ENCODE measurements around the gene KCP.

Gene KCP

DNA sequence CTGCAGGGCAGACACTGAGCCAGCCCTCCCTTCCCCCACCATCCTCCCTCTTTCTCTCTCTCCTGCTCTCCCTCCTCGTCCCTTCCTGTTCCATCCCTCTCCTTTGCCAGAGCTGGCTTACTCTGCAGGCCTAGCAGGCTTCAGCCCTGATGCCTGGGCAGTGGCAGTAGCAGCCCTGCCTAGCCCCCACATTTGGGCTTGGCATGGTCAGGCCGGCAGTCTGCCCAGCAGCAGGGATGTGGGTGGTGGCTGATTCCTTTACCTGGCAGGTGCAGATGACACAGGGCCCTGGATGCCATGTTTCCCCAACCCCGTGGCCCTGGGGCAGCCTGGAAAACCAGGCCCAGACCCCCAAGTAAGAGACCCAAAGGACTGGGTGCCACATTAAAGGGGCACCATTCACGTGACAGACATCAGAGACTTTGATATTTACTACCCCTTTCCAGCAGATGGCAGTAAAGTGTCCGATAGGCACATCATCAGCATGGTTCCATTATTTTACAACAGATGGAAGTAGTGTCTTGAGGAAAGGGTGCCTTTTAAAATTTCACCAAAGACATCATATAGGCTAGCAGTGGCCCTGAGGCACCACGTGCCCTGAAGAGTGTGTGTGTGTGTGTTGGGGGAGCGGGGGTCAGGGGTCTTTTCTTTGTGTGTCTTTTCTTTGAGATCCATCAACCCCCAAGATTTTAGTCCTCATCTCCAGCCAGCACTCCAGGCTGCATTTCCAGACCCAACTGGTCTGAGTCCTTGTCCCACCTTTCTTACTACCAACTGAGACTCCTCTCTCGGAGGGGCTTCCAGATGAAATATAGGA, 5.9 kb downstream of the KCP start:
- no peak for DNase-seq

DNA sequence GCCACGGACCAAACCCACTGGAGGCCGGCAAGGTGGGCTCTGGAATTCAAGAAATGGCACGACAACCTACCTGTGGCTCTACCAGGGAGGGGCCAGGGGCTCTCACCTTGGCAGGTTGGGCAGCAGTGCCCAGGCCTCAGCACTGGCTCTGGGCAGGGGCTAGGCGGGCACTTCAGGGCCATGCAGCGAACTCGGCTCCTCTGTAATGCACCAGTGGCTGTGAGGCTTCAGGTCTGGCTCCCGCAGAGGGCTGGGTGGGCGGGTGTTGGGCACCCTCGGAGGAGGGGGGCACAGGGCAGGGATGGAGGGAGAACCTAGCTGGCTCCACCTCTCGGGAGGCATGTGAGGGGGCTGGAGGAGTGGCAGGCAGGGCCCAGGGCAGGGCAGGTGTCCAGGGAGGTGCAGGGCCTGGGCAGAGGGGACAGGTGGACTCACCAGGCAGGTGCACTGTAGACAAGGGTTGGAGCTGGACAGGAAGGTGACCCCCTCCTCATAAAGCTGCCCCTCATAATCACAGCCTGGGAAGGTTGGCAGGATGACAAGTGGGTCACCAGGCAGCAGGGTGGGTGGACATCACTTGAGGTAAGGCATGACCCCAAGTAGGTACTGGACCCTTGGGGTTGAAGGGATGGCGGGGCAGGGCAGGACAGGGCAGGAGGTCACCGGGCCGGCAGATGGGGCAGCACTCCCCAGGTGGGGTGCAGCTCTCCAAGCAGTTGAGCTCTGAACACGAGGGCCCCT, 6.7 kb downstream of the KCP start:
- no peak for DNase-seq

DNA sequence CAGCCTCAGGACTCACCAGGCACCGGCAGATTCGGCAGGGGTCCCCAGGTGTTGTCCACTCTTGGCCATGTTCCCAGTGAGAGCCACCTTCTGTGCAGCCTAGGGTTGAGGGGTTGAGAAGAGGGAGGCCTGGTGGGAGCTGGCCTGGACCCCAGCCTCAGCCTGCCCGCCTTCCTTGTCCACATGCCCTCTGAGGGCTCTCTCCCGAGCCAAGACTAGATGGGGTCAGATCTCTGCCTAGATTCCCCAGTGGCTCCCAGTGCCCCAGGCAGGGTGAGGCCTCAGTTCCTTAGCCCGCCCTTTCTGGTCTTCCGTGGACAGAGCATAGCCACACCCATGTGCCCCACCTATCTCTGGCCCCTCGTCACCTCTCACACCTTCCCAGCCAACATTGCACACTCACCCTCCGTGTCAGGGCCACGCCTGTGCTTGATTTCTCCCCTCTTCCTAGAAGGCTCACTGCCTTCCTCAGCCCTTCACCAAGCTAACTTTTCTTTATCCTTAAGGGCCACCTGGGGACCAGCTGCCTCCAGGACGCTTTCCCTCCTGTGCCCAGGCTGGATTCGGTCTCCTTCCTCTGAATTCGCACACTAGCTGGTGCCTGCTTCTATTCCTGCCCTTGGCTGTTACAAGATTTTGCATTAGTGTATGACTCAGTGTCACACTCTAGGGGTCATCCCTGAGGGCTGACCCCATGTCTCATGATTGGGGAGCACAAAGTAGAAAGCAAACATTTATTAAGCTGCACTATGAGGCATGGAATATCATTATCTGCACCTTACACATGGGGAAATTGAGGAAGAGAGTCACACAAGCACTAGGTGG, 7.5 kb downstream of the KCP start:
- DNase-seq: no peak

DNA sequence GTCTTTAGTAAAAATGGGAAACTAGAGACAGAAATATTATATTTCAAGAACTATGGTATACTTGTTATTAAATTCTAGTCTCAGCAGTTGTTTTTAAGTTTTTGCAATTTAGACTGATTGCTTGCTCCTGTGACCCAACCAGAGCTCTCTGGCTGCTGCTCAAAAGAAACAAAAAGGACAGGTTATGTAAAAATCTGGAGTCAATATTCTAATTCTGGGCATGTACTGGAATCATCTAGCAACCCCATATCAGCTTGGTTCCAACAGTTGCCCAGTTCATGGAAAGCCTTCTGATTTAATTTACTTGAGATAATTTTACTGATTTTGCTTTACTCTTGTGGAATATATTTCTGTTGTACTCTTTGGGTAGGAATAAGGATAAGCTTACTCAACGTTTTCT, 10.3 kb downstream of the KCP start:
- no peak for DNase-seq

DNA sequence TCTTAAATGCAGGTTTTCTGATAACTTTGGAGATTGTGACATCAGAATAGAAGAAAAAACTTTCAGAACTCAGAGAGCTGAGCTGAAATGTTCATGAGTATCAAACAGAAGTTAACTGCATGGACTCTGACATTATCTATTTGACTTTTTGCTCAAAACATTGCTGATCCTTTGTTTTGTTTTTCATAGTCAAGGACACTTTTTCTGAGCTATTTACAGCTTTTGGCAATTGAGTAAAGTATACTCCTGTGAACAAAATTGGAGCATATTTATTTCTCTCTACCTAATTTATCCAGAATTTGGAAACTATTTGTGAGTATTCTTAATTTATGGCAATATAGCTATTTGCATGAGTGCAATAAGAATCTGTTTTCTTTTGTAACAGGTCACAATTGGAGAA, 11.1 kb downstream of the KCP start:
- DNase-seq: no peak

DNA sequence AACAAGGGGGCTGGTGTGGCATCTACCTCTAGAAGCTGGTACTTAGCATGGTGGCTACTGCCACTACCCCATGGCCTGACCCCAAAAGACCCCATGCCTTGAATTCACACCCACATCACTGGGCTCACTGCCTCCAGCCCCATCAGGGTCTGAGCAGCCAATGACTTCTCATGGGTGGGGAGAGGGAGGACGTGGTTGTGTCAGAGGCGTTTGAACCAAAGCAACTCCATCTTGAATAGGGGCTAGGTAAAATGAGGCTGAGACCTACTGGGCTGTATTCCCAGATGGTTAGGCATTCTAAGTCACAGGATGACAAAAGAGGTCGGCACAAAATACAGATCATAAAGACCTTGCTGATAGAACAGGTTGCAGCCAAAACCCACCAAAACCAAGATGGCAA, 15.2 kb downstream of the KCP start:
- no peak for DNase-seq

DNA sequence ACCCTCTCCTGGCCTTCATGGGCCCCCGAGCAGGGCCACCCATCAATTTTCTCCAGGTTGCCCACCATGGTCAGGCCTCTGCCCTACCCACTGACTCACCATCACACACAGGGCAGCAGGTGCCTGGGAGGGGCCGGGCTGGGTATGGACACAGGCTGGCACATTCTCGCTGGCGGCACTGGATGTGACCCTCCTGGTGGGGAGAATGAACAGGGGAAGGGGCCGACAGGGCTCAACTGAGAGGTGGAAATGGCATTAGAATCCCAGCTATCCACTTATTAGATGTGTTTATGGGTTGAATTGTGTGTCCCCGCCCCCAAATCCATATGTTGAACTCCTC, 16.4 kb downstream of the KCP start:
- no peak for DNase-seq

DNA sequence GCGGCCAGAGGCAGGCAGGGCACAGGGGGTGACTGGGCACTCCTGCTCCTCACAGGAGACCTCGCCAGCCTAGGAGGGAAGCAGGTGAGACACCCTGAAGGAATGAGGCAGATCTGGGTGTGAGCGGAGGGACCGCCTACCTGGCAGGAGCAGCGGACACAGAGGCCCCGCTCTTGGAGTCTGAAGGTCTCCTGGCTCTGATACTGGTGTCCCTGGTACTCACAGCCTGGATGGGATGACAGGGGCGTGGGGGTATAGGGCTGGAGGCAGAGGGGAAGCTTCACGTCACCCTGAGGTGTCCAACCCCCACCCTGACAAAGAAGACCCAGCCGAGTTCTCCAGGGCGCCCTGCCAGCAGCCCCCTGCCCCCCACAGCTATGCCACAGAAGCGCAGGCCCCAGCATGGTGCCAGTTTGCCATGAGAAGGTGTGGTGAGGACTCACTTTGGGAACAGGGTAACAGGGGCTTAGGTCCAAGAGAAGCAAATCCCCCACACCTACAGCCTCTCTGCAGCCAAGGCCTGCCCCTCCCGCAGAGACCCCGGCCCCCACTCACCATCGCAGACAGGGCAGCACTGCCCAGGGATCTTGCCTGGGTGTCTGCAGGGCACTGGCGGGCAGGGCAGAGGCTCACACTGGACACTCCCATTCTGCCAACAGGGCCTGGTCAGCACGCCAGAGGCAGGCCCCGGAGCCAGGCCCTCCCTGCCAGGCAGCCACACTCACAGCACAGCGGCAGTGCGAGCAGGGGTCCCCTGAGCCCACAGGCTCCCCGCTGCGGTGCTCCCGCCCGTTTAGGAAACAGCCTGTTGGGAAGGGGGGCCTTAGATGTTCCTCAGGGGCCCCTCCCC, 17.0 kb downstream of the KCP start:
- no peak for DNase-seq

DNA sequence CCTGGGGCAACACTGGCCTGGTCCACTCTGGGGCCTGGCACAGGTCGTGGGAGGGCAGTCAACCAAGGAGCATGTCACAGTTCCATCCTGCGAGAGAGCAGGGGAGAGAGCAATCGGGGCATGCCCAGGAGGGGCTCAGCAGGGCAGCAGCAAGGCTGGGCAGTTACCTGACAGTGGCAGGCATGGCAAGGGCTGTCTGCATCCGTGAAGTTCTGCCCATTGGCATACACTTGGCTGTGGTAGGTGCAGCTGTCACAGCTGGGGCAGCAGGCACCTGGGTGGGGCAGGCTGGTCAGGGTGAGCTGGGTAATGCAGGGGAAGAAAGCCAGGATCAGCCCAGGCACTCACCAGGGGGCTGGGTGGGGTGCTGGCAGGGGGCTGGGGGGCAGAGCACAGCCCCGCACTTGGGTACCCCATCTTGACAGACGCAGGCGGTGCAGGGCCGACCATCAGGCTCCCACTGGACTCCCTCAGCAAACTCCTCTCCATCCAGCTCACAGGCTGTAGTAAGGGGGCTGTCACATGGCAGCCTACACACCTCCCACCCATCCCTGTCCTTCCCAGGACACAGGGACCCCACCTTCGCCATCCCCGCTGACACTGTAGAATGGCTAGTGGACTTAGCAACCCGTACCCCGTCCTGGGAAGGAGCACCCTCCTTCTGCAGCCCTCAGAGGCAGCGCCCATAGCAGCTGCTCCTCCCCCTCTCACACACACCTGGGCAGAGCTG, 17.8 kb downstream of the KCP start:
- no peak for DNase-seq

DNA sequence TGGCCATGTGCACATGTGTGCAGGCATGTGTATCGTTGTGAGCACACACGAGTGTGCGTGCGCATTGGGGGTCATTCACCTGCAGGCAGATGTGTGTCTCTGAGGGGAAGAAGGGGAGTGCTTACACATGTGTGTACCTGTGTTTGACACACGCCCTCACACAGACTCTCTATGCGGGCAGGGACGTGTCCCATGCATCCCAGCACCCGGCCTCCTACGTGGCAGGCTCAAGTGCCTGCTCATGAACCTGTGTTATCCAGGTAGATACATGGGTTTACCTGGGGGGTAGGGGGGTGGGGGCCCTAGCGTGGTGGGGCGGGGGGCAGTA, 18.6 kb downstream of the KCP start:
- no peak for DNase-seq

DNA sequence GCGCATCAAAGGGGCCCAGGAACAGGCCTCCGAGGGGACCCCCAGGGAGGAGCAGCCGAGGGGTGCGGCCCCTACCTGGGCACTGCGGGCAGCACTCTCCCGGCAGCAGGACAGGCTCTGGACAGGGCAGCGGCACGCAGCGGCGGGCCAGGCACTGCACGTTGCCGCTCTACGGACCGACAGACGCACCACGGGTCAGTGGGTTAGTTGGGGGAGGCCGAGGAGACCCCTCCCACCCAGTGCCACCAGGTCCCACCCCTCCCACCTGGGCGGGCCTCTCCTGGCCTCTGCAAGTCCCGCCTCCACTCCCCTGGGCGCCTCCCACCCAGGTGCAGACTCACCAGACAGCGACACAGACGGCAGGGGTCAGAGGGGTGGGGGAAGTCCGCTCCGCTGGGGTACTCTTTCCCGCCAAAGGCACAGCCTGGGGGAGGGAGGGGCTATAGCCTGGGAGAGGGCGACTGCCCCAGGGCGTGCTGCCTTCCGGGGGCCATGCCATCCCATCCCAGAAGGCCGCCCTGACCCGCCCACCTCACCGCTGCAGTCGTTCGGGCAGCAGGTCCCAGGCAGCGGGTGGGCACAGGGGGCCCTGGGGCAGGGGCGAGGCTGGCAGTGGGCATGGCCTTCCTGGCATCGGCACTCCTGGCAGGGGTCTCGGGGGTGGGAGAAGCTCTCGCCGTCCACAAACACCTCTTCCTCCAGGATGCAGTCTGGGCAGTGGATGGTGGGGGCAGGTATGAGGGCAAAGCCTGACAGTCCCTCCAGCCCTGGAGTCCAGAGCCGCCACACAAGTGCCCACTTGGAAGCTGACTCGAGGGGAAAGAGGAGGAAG, 19.2 kb downstream of the KCP start:
- no peak for DNase-seq

DNA sequence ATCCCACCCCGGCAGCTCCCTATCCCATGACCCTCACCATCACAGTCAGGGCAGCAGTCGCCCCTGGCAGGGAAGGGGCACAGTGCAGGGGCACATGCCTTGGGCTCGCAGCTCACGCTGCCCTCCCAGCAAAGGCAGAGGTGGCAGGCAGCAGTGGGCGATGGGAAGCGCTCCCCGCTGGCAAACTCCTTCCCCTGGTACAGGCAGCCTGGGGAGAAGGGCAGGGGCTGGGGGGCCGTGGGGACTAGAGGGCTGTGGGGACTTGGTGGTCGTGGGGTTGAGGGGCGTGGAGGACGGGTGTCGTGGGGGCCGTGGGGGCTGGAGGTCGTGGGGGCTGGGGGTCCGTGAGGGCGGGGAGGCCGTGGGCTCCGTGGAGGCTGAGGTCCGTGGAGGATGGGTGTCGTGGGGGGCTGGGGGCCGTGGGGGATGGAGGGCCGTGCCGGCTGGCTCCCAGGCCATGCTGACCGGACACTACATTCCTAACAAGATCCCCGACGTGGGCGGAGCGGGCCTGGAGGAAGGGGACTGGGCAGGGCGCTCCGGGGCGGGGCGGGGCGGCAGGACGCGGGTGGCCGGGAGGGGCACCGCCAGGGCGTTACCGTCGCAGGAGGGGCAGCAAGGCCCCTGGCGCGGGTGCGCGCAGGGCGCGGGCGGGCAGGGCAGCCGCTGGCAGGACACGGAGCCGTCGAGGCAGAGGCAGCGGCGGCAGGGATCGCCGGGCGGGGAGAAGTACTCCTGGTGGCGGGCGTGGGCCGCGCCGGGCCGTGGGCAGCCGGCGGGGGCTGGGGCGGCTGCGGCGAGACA, 20.0 kb downstream of the KCP start:
- no peak for DNase-seq

DNA sequence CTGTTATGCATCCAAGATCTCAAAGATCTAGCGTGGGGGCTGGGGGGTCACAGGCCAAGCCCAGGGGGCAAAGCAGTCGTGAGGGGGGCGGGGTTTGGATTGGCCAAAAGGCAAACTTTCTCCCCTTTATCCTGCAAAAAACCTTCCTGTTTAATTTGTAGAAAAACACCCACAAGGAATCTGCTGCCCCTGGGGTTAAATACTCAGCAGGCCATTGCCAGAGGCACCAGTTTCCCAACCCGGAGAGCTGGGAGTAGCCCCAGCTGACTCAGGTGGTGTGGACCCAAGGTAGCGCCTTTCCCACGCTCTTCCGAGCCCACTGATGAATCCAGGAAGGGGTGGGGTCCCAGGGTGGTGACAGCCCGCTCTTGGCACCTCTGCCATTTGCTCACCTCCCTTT, 21.4 kb downstream of the KCP start:
- DNase-seq: no peak

DNA sequence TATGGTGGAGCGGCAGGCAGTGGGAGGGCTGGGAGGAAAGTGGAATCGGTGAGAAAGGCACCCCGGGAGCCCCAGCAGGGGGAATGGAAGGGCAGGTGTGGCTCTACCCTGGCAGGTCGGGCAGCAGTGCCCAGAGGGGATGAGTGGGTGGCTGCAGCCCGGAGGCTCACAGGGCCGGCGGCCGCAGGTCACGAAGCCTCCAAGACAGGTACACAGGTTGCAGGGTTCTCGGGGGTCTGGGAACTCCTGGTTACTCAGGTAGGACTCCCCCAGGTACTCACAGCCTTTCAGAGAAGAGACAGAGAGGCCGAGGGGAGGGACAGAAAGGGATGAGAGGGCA, 21.8 kb downstream of the KCP start:
- no peak for DNase-seq

DNA sequence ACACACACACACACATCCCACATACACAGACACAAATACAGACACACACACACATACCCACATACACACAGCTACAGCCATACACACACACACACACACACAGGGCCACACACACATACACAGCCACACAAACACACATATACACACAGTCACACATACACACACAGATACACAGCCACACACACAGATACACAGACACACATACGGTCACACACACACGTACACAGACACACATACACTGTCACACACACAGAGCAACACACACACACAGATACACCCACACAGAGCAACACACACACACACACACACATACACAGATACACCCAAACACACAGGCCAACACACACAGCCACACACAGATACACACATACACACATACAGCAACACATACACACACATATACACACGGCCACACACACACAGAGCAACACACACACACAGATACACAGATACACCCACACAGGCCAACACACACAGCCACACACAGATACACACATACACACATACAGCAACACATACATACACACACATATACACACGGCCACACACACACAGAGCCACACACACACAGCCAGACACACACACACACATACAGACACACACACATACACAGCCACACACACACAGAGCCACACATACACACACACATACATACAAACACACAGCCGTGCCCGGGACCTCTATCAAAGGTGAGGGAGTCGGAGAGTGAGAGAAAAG, 22.3 kb downstream of the KCP start:
- no peak for DNase-seq

DNA sequence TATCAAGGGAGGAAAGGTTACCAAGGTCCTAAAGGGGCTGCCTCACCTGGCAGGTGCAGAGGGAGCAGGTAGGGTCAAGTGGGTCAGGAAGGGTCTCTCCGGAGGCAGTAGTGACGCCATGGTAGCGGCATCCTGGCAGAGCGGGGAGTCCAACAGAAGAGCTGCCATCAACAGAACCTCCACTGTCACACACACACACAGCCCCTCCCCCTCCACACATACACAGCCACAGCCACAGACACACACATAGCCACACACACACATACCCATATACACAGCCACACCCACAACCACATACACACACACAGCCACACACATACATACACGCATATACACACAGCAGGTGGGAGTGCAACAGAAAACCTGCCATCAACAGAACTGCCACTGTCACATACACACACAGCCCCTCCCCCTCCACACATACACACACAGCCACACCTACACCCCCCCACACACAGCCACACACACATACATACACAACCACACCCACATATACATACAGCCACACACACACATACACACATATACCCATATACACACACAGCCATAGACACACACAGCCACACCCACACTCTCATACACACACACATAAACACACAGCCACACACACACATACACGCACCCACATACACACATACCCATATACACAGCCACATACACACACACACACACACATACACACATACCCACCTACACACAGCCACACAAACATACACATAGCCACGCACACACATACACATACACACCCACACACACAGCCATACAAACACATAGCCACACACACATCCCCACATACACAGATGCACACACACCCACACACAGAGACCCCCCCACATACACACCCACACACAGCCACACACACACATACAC, 23.1 kb downstream of the KCP start:
- no peak for DNase-seq

DNA sequence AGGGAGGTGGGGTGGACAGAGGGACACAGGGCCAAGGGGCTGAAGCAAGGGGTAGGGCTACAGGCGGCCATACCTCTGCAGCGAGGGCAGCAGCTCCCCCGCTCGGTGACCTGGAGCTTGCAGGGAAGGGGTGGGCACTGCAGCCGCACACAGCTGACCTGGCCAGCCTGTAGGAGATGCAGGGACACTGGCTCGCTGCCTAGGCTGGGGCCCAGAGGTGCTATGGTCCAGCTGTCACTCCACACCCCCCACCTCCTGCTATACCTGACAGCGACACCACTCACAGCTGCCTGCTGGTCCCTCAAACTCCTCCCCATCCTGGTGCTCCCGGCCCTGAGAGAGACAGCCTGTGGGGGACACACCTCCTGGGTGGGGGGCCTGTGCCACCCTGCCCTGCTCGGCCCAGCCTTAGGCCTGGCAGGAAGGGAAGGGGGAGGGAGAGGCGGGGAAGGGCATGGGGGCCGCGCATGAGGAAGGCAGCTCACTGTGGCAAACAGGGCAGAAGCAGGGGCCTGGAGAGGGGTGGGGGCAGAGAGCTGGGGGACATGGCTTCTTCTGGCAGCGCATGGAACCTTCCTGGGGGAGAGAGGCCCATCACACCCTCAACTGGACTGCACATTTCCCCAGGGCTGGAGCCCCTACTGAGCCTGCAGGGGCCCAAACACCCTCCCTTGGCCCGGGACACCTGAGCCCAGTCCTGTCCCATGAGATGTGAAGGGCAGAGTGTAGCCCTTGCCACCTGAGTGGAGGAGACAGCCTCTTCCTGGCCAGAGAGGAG, 23.9 kb downstream of the KCP start:
- no peak for DNase-seq
